GM23338 (cell line): ENCODE data around the gene CNTNAP2. TPM values are rescaled to one million over a fixed set of nuclear protein-coding genes. Genes with fewer than 3 reads are reported as not detected.

Experiments used
- ATAC-seq: fragments of 200-7000 bp; cut with Tn5 transposase; 3 replicates; pipeline ENCODE4 v1.9.1; 2020
- DNase-seq: peaks from one replicate; pipeline ENCODE4 v3.0.0-alpha.2; 2015; ENCODE audit warnings: low spot score
- H2AFZ ChIP-seq: fragments of 200-600 bp; sonication (generic); 2 replicates; pipeline ENCODE4 v1.8.0; 2016; ENCODE audit warnings: antibody characterized with exemption, mild to moderate bottlenecking, moderate library complexity
- H3F3A ChIP-seq: fragments of 200-600 bp; sonication (generic); replicated peaks from 2 replicates; pipeline ENCODE4 v1.8.0; 2017; ENCODE audit warnings: antibody characterized with exemption, mixed run types, low read depth
- H3K27ac ChIP-seq: fragments of 200-600 bp; sonication (generic); 2 replicates; pipeline ENCODE4 v1.6.1; 2016; ENCODE audit warnings: low read depth
- H3K27me3 ChIP-seq: fragments of 200-600 bp; sonication (generic); 2 replicates; pipeline ENCODE4 v1.8.0; 2016; ENCODE audit warnings: mild to moderate bottlenecking, mixed run types, moderate library complexity; ENCODE audit not compliant: insufficient read depth
- H3K36me3 ChIP-seq: fragments of 200-600 bp; sonication (generic); 2 replicates; pipeline ENCODE4 v1.8.0; 2016; ENCODE audit warnings: mild to moderate bottlenecking; ENCODE audit not compliant: insufficient read depth
- H3K4me1 ChIP-seq: fragments of 200-600 bp; sonication (generic); 2 replicates; pipeline ENCODE4 v1.8.0; 2016; ENCODE audit warnings: mild to moderate bottlenecking, moderate library complexity; ENCODE audit not compliant: insufficient read depth
- H3K4me2 ChIP-seq: fragments of 200-600 bp; sonication (generic); 2 replicates; pipeline ENCODE4 v1.7.1; 2017; ENCODE audit warnings: mixed run types
- H3K4me3 ChIP-seq: fragments of 200-600 bp; sonication (generic); 2 replicates; pipeline ENCODE4 v1.6.1; 2016; ENCODE audit warnings: mixed run types
- H3K79me2 ChIP-seq: fragments of 200-600 bp; sonication (generic); replicated peaks from 2 replicates; pipeline ENCODE4 v1.8.0; 2017; ENCODE audit warnings: mild to moderate bottlenecking; ENCODE audit not compliant: insufficient read depth
- H3K9me2 ChIP-seq: fragments of 200-600 bp; sonication (generic); 2 replicates; pipeline ENCODE4 v1.8.0; 2017; ENCODE audit not compliant: insufficient read depth
- H4K20me1 ChIP-seq: fragments of 200-600 bp; sonication (generic); replicated peaks from 2 replicates; pipeline ENCODE4 v1.8.0; 2017; ENCODE audit warnings: mild to moderate bottlenecking; ENCODE audit not compliant: insufficient read depth
- H3K27ac Mint-ChIP-seq: 2 replicates; pipeline ENCODE4 v1.8.0; 2020; ENCODE audit warnings: inconsistent platforms, mild to moderate bottlenecking, moderate library complexity, mixed read lengths
- H3K27me3 Mint-ChIP-seq: 3 replicates; pipeline ENCODE4 v1.8.0; 2022; ENCODE audit warnings: low read depth, mild to moderate bottlenecking, moderate library complexity, mixed read lengths, inconsistent platforms; ENCODE audit not compliant: insufficient read depth, poor library complexity
- H3K36me3 Mint-ChIP-seq: 3 replicates; pipeline ENCODE4 v1.8.0; 2021; ENCODE audit warnings: low read depth, mild to moderate bottlenecking, inconsistent platforms, moderate library complexity, mixed read lengths
- H3K4me1 Mint-ChIP-seq: 3 replicates; pipeline ENCODE4 v1.8.0; 2020; ENCODE audit warnings: mild to moderate bottlenecking, inconsistent platforms, mixed read lengths
- H3K4me3 Mint-ChIP-seq: 3 replicates; pipeline ENCODE4 v1.8.0; 2021; ENCODE audit warnings: moderate library complexity, mild to moderate bottlenecking, inconsistent platforms, mixed read lengths
- H3K9me3 Mint-ChIP-seq: 3 replicates; pipeline ENCODE4 v1.8.0; 2020; ENCODE audit warnings: moderate library complexity, mild to moderate bottlenecking, inconsistent platforms, mixed read lengths
- CREB1 ChIP-seq: fragments of 250-450 bp; sonication (Bioruptor Pico); IDR thresholded peaks from 2 replicates; pipeline ENCODE4 v1.5.0; 2020; ENCODE audit warnings: low read depth, mild to moderate bottlenecking, moderate library complexity
- CTCF ChIP-seq, 2 experiments: fragments of 200-600 bp in 1 of 2; sonication (generic) in 1 of 2; conservative IDR thresholded peaks; 2 replicates each; pipeline versions ENCODE4 v1.5.1 to v1.6.1; 2016 to 2017; ENCODE audit warnings: antibody characterized with exemption in 2 of 2, low read depth in 2 of 2, mild to moderate bottlenecking in 2 of 2, moderate library complexity in 1 of 2
- EZH2 ChIP-seq: fragments of 200-600 bp; sonication (generic); IDR thresholded peaks from one replicate; pipeline ENCODE4 v1.8.0; 2017; ENCODE audit warnings: antibody characterized with exemption, mild to moderate bottlenecking, low read depth; ENCODE audit not compliant: unreplicated experiment
- EZH2phosphoT487 ChIP-seq: fragments of 200-600 bp; sonication (generic); IDR thresholded peaks from one replicate; pipeline ENCODE4 v1.8.1; 2018; ENCODE audit warnings: antibody characterized with exemption; ENCODE audit not compliant: unreplicated experiment
- JUNB ChIP-seq: IDR thresholded peaks from one replicate; pipeline ENCODE4 v1.6.1; 2016; ENCODE audit warnings: antibody characterized with exemption; ENCODE audit not compliant: unreplicated experiment
- NANOG ChIP-seq: IDR thresholded peaks from 2 replicates; pipeline ENCODE4 v1.6.1; 2016; ENCODE audit warnings: antibody characterized with exemption, borderline replicate concordance
- POLR2AphosphoS5 ChIP-seq: IDR thresholded peaks from 2 replicates; pipeline ENCODE4 v1.6.1; 2016; ENCODE audit warnings: antibody characterized with exemption, low read depth
- REST ChIP-seq: IDR thresholded peaks from one replicate; pipeline ENCODE4 v1.6.1; 2018; ENCODE audit warnings: antibody characterized with exemption; ENCODE audit not compliant: unreplicated experiment
- STAT1 ChIP-seq: IDR thresholded peaks from one replicate; pipeline ENCODE4 v1.6.1; 2016; ENCODE audit warnings: antibody characterized with exemption; ENCODE audit not compliant: unreplicated experiment
- ZNF114 ChIP-seq: fragments of 250-450 bp; sonication (Bioruptor Pico); IDR thresholded peaks from 2 replicates; pipeline ENCODE4 v1.5.0; 2020; ENCODE audit warnings: mild to moderate bottlenecking, moderate library complexity
- ZNF331 ChIP-seq: fragments of 250-450 bp; sonication (Bioruptor Pico); IDR thresholded peaks from 2 replicates; pipeline ENCODE4 v1.5.0; 2020; ENCODE audit warnings: low read depth, mild to moderate bottlenecking, moderate library complexity
- polyA plus RNA-seq: library from polyadenylated mRNA; unstranded; fragments of >200 nt; fragmentation: Nextera tagmentation; extraction: Ambion mirVana; gene quantifications from 2 replicates; pipeline ENCODE4 v1.2.1, GENCODE V29; 2016
- total RNA-seq: library from RNA; depleted of rRNA; stranded (reverse); fragments of >200 nt; shearing (Covaris generic); gene quantifications from 2 replicates; pipeline ENCODE4 v1.2.3, GENCODE V29; 2014
- TF ChIP-seq, protein P1 (sequence below): fragments of 250-450 bp; sonication (Bioruptor Pico); IDR thresholded peaks from 2 replicates; pipeline ENCODE4 v1.5.0; 2020; ENCODE audit warnings: mild to moderate bottlenecking, moderate library complexity
- TF ChIP-seq, protein P2 (sequence below): IDR thresholded peaks from 2 replicates; pipeline ENCODE4 v1.6.1; 2016; ENCODE audit warnings: antibody characterized with exemption

The CNTNAP2 gene
- total and polyA plus RNA-seq, 2 experiments from 2014 or later, result 38.2 to 61.3 TPM

- DNase-seq (no peak), ATAC-seq (no peak)
- H3K9me2 ChIP-seq, result no peaks in the 10 kb centered on the region
- no peak overlapping the region for H3K4me3 Mint-ChIP-seq
- H3K36me3 Mint-ChIP-seq, result no peaks in the 10 kb centered on the region
- TF ChIP-seq, protein P1, sequence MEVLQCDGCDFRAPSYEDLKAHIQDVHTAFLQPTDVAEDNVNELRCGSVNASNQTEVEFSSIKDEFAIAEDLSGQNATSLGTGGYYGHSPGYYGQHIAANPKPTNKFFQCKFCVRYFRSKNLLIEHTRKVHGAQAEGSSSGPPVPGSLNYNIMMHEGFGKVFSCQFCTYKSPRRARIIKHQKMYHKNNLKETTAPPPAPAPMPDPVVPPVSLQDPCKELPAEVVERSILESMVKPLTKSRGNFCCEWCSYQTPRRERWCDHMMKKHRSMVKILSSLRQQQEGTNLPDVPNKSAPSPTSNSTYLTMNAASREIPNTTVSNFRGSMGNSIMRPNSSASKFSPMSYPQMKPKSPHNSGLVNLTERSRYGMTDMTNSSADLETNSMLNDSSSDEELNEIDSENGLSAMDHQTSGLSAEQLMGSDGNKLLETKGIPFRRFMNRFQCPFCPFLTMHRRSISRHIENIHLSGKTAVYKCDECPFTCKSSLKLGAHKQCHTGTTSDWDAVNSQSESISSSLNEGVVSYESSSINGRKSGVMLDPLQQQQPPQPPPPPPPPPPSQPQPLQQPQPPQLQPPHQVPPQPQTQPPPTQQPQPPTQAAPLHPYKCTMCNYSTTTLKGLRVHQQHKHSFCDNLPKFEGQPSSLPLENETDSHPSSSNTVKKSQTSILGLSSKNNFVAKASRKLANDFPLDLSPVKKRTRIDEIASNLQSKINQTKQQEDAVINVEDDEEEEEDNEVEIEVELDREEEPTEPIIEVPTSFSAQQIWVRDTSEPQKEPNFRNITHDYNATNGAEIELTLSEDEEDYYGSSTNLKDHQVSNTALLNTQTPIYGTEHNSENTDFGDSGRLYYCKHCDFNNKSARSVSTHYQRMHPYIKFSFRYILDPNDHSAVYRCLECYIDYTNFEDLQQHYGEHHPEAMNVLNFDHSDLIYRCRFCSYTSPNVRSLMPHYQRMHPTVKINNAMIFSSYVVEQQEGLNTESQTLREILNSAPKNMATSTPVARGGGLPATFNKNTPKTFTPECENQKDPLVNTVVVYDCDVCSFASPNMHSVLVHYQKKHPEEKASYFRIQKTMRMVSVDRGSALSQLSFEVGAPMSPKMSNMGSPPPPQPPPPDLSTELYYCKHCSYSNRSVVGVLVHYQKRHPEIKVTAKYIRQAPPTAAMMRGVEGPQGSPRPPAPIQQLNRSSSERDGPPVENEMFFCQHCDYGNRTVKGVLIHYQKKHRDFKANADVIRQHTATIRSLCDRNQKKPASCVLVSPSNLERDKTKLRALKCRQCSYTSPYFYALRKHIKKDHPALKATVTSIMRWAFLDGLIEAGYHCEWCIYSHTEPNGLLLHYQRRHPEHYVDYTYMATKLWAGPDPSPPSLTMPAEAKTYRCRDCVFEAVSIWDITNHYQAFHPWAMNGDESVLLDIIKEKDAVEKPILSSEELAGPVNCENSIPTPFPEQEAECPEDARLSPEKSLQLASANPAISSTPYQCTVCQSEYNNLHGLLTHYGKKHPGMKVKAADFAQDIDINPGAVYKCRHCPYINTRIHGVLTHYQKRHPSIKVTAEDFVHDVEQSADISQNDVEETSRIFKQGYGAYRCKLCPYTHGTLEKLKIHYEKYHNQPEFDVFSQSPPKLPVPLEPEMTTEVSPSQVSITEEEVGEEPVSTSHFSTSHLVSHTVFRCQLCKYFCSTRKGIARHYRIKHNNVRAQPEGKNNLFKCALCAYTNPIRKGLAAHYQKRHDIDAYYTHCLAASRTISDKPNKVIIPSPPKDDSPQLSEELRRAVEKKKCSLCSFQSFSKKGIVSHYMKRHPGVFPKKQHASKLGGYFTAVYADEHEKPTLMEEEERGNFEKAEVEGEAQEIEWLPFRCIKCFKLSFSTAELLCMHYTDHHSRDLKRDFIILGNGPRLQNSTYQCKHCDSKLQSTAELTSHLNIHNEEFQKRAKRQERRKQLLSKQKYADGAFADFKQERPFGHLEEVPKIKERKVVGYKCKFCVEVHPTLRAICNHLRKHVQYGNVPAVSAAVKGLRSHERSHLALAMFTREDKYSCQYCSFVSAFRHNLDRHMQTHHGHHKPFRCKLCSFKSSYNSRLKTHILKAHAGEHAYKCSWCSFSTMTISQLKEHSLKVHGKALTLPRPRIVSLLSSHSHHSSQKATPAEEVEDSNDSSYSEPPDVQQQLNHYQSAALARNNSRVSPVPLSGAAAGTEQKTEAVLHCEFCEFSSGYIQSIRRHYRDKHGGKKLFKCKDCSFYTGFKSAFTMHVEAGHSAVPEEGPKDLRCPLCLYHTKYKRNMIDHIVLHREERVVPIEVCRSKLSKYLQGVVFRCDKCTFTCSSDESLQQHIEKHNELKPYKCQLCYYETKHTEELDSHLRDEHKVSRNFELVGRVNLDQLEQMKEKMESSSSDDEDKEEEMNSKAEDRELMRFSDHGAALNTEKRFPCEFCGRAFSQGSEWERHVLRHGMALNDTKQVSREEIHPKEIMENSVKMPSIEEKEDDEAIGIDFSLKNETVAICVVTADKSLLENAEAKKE (CRISPR knock-in tag), result no peak
- TF ChIP-seq REST, result no peak
- no peak for TF ChIP-seq POLR2AphosphoS5
- TF ChIP-seq NANOG, result no peak
- TF ChIP-seq ZNF114 (CRISPR knock-in tag), result no peak
- TF ChIP-seq, protein P2, sequence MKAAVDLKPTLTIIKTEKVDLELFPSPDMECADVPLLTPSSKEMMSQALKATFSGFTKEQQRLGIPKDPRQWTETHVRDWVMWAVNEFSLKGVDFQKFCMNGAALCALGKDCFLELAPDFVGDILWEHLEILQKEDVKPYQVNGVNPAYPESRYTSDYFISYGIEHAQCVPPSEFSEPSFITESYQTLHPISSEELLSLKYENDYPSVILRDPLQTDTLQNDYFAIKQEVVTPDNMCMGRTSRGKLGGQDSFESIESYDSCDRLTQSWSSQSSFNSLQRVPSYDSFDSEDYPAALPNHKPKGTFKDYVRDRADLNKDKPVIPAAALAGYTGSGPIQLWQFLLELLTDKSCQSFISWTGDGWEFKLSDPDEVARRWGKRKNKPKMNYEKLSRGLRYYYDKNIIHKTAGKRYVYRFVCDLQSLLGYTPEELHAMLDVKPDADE, result no peak
- TF ChIP-seq EZH2, result no peak
- no peak for TF ChIP-seq STAT1
- TF ChIP-seq ZNF331, result no peak
- TF ChIP-seq EZH2phosphoT487, result no peak
- no peak for TF ChIP-seq JUNB
- no peak for TF ChIP-seq CTCF (conservative IDR thresholded peaks at IDR 0.05; ENCODE audit: low read depth in 2 of 2)
- TF ChIP-seq CREB1, result no peak
- H3F3A ChIP-seq, result no peaks in the 10 kb centered on the region
- H3K4me2 ChIP-seq, result no peak overlapping the region
- no peak overlapping the region for H3K27ac ChIP-seq
- H3K27me3 Mint-ChIP-seq, result no peaks in the 10 kb centered on the region
- no peaks in the 10 kb centered on the region for H3K4me1 Mint-ChIP-seq
- H3K27me3 ChIP-seq, result no peaks in the 10 kb centered on the region
- H3K4me1 ChIP-seq, result no peaks in the 10 kb centered on the region
- H3K79me2 ChIP-seq, result no peaks in the 10 kb centered on the region
- no peak overlapping the region for H3K4me3 ChIP-seq
- no peaks in the 10 kb centered on the region for H3K36me3 ChIP-seq
- H4K20me1 ChIP-seq, result no peaks in the 10 kb centered on the region
- no peak overlapping the region for H2AFZ ChIP-seq
- no peak overlapping the region for H3K27ac Mint-ChIP-seq
- H3K9me3 Mint-ChIP-seq, result peaks cover 8% of the 10 kb centered on the region; the same call in 1 of the 3 replicates
Observed at GRCh38 chr7:146831875-146832274, 715.3 kb downstream of the CNTNAP2 start.
